Thoracic aorta (tissue), 2 donors: ENCODE results near the gene KCNT1. TPM values are rescaled to one million over a fixed set of nuclear protein-coding genes. Genes with fewer than 3 reads are reported as not detected.

ENCODE experiments used
- ATAC-seq: fragments of 150-250 bp; one replicate; pipeline ENCODE4 v1.8.0; 2017; ENCODE audit warnings: low read depth; ENCODE audit not compliant: insufficient number of reproducible peaks, low FRiP score
- DNase-seq: peaks from one replicate; pipeline ENCODE4 v3.0.0-alpha.2; 2020; ENCODE audit warnings: low spot score
- H3K27ac ChIP-seq, 2 donors: fragments of 200-600 bp; sonication (generic); 1 replicate in 1 of 2; 2 replicates in 1 of 2; pipeline ENCODE4 v1.5.1; 2016; ENCODE audit warnings: mild to moderate bottlenecking in 2 of 2, moderate library complexity in 2 of 2
- H3K27me3 ChIP-seq: fragments of 200-600 bp; sonication (generic); replicated peaks from 2 replicates; pipeline ENCODE4 v1.6.0; 2016; ENCODE audit warnings: mild to moderate bottlenecking; ENCODE audit not compliant: insufficient read depth
- H3K36me3 ChIP-seq: fragments of 200-600 bp; sonication (generic); one replicate; pipeline ENCODE4 v1.5.1; 2016
- H3K4me1 ChIP-seq, 2 donors: fragments of 200-600 bp; sonication (generic); 1 replicate in 1 of 2; 2 replicates in 1 of 2; pipeline versions ENCODE4 v1.5.1 to v1.6.0; 2016; ENCODE audit warnings: low read depth in 2 of 2, mild to moderate bottlenecking in 1 of 2; ENCODE audit not compliant: control insufficient read depth in 1 of 2
- H3K4me3 ChIP-seq: fragments of 200-600 bp; sonication (generic); 2 replicates; pipeline ENCODE4 v1.5.1; 2016; ENCODE audit warnings: mild to moderate bottlenecking
- H3K9me3 ChIP-seq: fragments of 200-600 bp; sonication (generic); 2 replicates; pipeline ENCODE4 v1.5.1; 2016
- CTCF ChIP-seq: fragments of 200-600 bp; sonication (generic); IDR thresholded peaks from one replicate; pipeline ENCODE4 v1.5.1; 2019; ENCODE audit warnings: antibody characterized with exemption
- total RNA-seq, 2 donors: library from RNA; depleted of rRNA; stranded (reverse); fragments of >200 nt; gene quantifications; one replicate each; pipeline versions ENCODE4 v1.1.0 to v1.2.3, GENCODE V29; 2016

The KCNT1 gene
- total RNA-seq, 2 donors from 2014 or later = 0.28 to 0.54 TPM

- no peak for TF ChIP-seq CTCF
- ATAC-seq (no peak), DNase-seq (no peak)
- H3K27me3 ChIP-seq = no peaks in the 10 kb centered on the region
- H3K27ac ChIP-seq = no peak overlapping the region
- H3K4me1 ChIP-seq = no peaks in the 10 kb centered on the region
- no peaks in the 10 kb centered on the region for H3K36me3 ChIP-seq
- no peaks in the 10 kb centered on the region for H3K9me3 ChIP-seq
- H3K4me3 ChIP-seq = no peak overlapping the region
Measured at GRCh38 chr9:135743021-135743420, 41.0 kb downstream of the KCNT1 start.

DNA sequence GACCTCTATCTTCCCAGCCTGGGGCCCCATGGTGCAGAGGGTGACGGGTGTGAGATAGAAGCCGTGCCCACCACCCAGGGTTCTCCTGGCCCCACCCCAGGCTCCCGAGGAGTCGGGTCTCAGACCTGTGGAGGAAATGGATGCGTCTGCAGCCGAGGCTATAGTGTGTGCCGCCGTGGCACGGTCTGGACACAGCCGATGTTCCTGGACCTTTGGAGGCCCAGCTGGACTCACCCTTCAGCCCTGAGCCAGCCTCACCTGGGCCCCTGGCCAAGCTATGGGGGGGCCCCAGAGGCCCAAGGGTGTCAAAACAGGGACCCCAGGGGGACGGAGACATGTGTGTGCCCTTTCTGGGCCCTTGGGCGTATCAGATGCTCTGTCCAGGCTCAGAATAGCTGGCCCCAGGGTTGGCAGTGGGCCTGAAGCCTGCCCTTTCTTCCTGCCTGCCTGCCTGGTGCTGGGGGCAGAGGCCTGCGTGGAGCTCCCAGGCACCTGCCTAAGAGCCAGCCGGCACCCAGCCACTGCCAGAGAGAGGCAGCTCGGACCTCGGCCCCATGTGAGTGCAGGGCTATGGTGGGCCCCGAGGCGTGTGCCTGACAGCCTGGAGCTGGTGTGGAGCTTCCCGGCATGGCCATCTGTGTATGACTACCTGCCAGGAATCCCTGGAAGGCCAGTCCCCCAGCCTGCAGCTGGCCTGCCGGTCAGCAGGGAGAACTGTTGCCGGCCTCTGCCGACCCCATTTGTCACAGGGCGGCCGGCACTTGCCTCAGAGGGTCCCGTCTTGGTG is 41.8 kb downstream of the KCNT1 start:
- DNase-seq = no peak
- Histone ChIP-seq H3K36me3 (no peaks in the 10 kb centered on the region), H3K9me3 (no peaks in the 10 kb centered on the region), H3K4me1 (no peaks in the 10 kb centered on the region), H3K4me3 (no peak overlapping the region), H3K27ac (no peak overlapping the region), H3K27me3 (no peaks in the 10 kb centered on the region)
- no peak for ATAC-seq
- TF ChIP-seq CTCF = no peak

DNA sequence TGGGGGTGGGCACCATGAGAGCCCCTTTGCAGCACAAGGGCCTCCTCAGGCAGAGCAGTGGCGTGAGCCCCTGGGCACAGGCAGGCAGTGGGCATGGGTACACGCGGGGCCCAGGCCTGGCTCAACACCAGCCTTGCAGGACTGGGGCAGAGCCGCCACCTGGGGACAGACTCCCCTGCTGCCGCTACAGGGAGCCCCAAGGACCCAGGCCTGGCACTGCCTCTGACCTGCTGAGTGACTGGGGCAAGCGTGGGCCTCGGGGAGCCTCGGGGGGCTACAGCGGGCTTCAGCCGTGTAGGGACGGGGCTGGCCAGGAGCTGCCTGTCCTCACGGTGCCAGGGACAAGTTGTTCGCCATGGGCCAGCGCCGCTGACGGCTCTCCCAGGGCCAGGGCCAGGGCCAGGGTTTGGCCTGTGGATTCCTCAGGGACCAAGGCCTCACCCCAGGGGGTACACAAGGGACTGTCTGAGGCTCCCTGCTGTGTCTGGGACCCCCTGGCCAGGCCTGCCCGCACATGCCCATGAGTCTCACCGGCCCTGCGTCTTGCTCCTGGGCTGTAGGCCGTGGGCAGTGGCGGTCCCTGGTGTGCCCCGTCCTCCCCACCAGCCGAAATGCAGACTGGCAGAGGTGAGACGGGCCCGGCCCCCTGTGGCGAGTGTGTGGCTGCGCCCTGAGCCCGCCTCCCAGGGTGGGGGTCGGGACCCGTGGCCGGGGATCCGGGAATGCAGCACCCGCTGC is 42.5 kb downstream of the KCNT1 start:
- Histone ChIP-seq H3K27ac (no peak overlapping the region), H3K4me3 (no peak overlapping the region), H3K36me3 (no peaks in the 10 kb centered on the region), H3K4me1 (no peaks in the 10 kb centered on the region), H3K27me3 (no peaks in the 10 kb centered on the region), H3K9me3 (no peaks in the 10 kb centered on the region)
- no peak for DNase-seq
- no peak for TF ChIP-seq CTCF
- no peak for ATAC-seq

DNA sequence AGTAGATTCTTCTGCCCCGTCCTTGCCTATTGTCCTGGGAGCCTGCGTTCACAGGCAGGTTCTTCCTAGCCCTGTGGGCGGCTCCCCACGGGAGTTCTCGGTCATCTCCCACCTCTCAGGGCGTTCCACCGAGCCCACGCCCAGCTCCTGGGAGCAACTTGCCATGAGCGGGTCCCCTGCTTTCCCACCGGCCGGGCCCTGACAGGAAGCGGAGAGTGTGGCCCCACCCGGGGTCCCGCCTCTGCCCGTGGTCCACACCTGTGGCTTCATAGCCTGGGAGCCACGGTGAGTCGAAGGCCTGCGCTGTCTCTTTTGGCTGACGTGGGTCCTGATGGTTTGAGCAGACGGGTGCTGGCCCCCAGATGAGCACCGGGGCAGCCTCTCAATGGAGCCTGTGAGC is 43.2 kb downstream of the KCNT1 start:
- Histone ChIP-seq H3K27ac (no peak overlapping the region), H3K9me3 (no peaks in the 10 kb centered on the region), H3K36me3 (no peaks in the 10 kb centered on the region), H3K27me3 (no peaks in the 10 kb centered on the region), H3K4me1 (no peaks in the 10 kb centered on the region), H3K4me3 (no peak overlapping the region)
- no peak for TF ChIP-seq CTCF
- no peak for DNase-seq
- ATAC-seq = no peak

DNA sequence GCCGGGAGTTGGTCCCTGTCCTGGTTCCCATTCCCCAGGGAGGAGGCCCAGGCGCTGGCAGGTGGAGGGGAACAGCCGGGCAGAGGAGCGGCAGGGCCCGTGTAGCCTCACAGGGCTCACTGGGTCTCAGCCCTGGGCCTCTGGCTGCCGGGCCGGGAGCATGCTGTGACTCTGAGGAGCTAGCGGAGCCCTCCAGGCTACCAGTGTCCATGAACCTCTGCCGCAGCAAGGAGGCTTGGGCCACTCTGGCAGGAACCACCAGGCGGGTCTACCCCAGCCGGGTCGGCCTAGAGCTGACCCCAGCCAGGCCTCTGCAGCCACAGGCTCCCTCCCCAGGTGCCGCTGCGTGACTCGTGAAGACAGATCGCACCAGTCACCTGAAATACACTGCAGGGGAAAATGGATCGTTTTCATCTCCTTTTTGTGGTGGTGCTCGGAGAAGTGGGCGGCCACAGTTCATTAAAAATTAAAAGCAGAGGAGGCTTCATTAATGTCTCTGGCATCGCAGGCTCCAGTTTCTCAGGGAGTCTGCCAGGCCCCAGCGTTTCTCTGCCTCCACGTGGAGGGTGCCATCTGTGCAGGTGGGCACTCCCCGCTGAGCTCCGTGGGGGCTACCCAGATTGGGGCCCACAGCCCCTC is 43.8 kb downstream of the KCNT1 start:
- TF ChIP-seq CTCF = no peak
- no peaks in the 10 kb centered on the region for H3K4me1 ChIP-seq
- no peak overlapping the region for H3K4me3 ChIP-seq
- no peaks in the 10 kb centered on the region for H3K27me3 ChIP-seq
- DNase-seq (no peak), ATAC-seq (no peak)
- H3K27ac ChIP-seq = no peak overlapping the region
- H3K36me3 ChIP-seq = no peaks in the 10 kb centered on the region
- no peaks in the 10 kb centered on the region for H3K9me3 ChIP-seq
